ENCODE measurements around the gene MAT1A.

- TF ChIP-seq CTCF (conservative IDR thresholded peaks at IDR 0.05) (no peak), ZFX (IDR thresholded peaks at IDR 0.05) (no peak)
Measured at GRCh38 chr10:80273523-80274170, 15.8 kb downstream of the MAT1A start.

Data from C4-2B (cell line).